CD4-positive, alpha-beta T cell treated with Interleukin-2 at 100 ng/mL for 4 hours (primary cell): ENCODE data around the gene OR6C3.
"Not testable (repeated sequence)": the region's sequence is repeated elsewhere in the genome, so short reads cannot be mapped to it uniquely, and the experiment has no call there.

Experiments used
- DNase-seq: peaks from one replicate; pipeline ENCODE4 v3.0.0-alpha.2; 2020; ENCODE audit warnings: low spot score

Gene OR6C3

DNA sequence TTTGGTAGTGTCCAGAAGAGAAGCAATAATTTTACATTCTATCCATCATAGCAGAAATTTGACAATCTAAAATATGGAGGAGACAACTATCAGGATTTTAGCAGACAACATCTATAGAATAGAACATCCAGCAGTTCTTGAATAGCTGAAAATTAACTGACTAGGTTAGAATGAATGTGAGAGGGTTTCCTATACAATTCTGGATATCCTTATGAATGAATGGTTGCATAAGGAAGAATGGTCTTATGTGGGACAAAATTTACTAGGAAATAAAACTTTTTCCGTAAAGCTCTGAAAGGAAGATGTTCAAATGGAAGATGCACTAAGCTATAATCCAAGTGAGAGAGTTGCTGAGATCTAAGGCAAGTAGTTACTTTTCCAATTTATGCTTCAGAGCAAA lies at the start of gene OR6C3:
OR6C3 (plus strand) TSS at position 301 of the 400 bp plus-strand sequence. CDS start 955 bp downstream, outside the sequence.
- no peak for DNase-seq

DNA sequence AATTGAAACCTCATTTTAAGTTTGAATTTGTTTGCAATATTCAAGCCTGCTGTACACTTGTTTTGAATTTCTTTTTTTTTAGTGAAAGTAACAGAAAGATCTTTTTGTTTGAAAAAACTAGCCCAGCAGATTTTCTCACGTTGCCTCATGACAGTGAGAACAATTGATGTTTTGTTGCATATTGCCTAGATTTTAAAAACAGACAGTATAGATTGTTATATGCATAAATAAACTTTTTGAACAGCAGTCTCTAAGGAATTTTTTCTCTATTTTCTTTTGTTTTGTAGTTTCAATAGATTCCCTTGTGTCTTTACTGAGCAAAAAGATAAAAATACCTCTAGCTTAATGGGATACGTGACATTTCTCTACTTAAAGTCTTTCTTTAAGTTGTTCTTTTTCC lies 49.6 kb upstream of the OR6C3 start:
- DNase-seq, result no peak

DNA sequence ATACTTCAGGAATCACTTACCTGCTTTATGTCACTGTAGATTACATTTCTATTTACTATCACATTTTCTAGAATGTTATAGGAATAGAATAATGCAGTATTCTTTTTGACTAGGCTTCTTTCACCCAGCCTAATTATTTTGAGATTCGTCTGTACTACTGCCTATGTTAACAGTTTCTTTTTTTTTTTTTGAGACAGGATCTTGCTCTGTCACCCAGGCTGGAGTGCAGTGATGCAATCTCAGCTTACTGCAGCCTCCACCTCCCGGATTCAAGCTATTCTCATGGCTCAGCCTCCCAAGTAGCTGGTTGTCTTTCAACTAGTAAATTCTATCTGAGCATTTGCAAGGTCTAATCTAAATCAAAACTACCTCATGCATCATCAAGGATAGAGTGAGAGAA lies 40.5 kb upstream of the OR6C3 start:
- no peak for DNase-seq

DNA sequence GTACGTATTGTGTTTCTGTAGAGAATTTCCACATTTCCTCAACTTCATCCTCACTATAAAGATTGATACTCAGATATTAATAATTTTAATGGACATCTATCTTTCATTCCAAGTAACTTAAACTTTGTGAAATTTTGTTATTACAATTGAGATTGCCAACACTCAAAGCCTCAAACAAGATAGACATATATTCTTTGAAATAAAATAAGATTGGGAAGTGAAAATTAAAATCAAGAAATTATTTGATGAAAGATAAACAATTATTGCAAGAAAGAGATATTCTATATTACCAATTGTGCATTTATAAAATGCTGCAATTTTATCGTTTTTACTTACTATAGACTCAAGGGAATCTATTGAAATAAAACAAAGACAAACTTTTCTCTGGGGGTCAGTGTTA lies 34.1 kb upstream of the OR6C3 start, which contains the start of gene OR6C6:
OR6C6 (minus strand) TSS at position 101 of the 400 bp plus-strand sequence. CDS start 1,337 bp downstream, outside the sequence.
- no peak for DNase-seq

DNA sequence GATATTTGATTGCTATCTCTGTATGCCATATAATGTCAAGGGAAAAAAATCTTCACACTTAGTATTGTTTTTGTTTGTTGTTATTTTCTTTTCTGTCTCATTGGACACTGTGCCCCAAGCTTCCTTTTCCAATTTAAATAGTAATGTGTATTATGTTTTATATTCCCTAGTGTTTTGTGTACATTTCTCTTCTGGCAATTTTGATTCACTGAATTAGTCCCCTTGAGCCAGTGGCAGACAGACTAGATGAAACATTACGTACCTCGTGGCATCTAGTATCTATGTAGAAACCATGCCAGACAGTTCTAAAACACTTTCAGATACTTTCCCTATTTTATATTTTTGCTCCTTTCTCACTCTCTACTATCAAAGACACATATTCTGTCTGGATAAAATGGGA lies 16.5 kb upstream of the OR6C3 start, which contains the start of gene OR6C1:
OR6C1 (plus strand) TSS at position 301 of the 400 bp plus-strand sequence. CDS start 6,257 bp downstream, outside the sequence.
- DNase-seq, result no peak

DNA sequence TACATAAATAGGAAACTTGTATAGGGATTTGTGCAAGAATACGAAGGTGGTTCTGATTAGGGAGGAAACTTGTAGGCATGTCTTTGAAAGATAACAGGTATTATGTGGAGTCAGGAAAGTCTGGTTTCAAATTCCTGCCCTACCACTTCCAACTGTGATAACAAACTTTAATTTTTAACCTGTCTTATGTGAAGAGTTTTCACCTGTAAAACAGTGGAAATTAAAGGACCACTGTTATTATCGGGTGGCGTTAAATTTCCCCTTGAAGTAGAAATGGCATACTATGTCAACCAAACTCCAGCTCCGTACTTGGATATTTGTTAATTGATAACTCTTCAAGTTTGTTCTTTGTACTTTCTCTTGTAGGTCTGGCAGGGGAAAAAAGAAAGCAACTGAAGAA lies 10.3 kb upstream of the OR6C3 start:
- no peak for DNase-seq

GRCh38 chr12:55325801-55326200 lies 4.7 kb upstream of the OR6C3 start:
- not testable (repeated sequence) for DNase-seq

DNA sequence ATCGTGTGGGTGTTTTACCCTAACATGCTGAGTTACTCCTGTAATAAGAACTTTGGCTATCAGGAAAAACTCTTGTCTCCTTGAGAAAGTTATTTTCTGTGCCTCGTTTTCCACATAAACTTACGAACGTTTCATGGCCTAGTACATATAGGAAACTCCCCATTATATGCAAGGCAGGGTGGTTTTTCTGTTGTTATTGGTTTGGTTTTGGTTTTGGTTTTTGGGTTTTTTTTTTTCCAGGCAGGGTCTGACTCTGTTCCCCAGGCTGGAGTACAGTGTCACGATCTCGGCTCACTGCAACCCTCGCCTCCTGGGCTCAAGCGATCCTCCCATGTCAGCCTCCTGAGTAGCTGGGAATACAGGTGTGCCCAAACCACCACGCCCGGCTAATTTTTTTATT lies 5.5 kb downstream of the OR6C3 start:
- no peak for DNase-seq

- not testable (repeated sequence) for DNase-seq
These were observed 24.8 kb downstream of the OR6C3 start for GRCh38 chr12:55355338-55355737.

- no peak for DNase-seq
These were observed 32.1 kb downstream of the OR6C3 start, which contains the start of gene OR6C75 for GRCh38 chr12:55362675-55363074. Gene OR6C75 (plus strand): TSS chr12:55362975. CDS start chr12:55365111, 2,136 bp downstream.

- DNase-seq, result no peak
These were observed 34.5 kb downstream of the OR6C3 start for GRCh38 chr12:55365086-55365485.

- DNase-seq, result no peak
These were observed 42.0 kb downstream of the OR6C3 start for GRCh38 chr12:55372521-55372920.
